GM18498 (cell line): ENCODE results near the gene PHF19.

Source experiments
- ATAC-seq: cut with Tn5 transposase; IDR thresholded peaks from one replicate; pipeline ENCODE4 v1.9.1; 2021; ENCODE audit warnings: mild to moderate bottlenecking, moderate library complexity; ENCODE audit not compliant: unreplicated experiment

PHF19 gene

GRCh38 chr9:120875195-120875565, 1.8 kb downstream of the PHF19 start:
- ATAC-seq: no peak

- no peak for ATAC-seq
Observed at GRCh38 chr9:120874226-120875194, 2.5 kb downstream of the PHF19 start.

GRCh38 chr9:120873512-120873911, 3.5 kb downstream of the PHF19 start:
- no peak for ATAC-seq

DNA sequence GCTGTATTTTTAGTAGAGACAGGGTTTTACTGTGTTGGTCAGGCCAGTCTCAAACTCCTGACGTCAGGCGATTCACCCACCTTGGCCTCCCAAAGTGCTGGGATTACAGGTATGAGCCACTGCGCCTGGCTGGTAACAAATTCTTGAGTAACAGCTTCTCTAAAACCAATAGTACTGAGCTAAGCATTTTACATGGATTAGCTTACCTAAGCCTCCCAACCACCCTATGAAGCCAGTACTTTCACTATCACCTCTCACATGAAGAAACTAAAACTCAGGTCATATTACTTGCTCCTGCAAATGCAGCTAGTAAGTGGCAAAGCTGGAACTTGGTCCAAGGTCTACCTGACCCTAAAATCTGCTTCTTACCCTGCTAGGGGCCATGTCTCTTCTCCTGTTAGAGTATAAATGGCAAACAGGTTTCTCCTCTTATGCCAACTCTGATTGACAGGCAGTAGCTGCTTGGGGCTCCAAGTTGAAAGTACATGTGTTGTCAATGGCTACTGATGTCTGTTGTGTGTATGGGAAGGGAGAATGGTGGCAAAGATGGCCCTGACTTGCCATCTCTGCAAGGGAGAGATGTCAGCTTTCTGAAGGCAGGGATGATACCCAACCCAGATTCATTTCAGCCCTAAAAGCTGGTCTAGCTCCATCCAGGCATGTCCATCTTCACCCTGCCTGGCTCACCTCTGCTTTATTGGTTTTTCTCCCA, 4.0 kb downstream of the PHF19 start:
- no peak for ATAC-seq

DNA sequence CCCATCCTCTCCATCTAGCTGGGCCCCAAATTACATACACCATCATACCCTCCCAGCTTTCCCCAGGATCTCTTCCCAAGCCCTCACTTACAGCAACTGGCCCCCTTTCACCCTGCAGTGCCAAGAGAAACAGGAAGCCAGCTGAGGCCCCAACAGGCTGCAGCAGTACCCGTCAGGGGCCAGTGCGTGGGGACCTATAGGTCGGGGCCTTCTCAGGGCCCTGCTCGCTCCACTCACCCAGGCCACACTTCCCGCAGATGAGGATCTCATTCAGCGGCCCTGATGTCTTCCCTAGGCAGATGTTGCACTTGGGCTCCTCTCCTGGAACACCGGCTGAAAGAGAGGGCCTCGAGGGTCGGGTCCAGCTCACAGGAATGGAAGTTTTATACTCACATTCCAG, 6.8 kb downstream of the PHF19 start:
- ATAC-seq: no peak

DNA sequence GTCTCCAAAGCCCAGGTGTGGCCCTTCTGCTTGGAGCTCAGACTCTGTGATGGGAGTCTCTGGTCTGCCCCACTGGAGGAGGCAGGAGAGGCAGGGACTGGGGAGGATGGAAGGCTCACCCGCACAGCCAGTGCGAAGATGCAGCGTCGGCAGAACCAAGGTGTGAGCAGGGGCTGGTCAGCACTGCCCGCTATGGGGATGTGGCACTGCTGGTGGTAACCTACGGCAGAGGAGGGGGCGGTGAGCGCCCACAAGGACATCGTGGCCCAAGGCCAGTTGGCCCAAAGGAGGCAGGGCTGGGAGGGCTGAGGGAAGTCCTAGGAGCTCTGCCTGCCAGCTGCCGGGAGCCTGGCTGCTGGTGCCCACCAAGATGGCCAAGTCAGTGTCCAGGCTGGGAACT, 7.3 kb downstream of the PHF19 start:
- ATAC-seq: no peak

DNA sequence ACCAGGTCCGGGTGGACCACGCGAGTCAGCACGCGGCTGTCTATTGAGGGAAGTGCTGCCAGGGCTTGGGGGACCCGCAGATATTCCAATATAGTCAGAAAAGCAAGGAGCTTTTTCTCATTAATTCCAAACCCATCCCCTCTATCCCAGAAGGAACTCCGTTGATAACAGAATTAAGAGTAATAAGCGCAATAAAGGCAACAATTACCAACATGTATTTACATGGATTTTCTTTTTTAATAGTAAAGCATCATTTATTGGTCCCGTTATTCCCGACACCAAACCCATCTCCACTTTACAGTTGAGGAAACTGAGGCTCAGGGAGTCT, 7.7 kb downstream of the PHF19 start:
- ATAC-seq: no peak

GRCh38 chr9:120868676-120869359, 8.2 kb downstream of the PHF19 start:
- ATAC-seq: peak; percentile 92

DNA sequence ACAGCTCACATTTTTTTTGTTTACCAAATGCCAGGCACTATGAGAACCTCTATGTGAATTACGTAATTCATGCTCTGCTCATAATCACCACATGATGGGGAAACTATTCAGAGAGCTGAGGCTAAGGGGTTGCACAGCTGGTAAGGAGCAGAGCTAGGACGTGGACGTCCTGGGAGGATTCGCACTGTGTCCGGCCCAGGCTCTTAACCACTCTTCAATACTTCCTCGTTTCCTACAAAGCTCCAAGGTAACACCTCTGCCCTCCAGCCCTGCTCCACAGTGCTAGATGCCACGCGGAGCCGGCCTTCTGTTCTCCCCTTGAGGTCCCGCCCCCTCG, 8.7 kb downstream of the PHF19 start:
- ATAC-seq: no peak

- no peak for ATAC-seq
Observed at GRCh38 chr9:120867676-120868338, 9.2 kb downstream of the PHF19 start.

DNA sequence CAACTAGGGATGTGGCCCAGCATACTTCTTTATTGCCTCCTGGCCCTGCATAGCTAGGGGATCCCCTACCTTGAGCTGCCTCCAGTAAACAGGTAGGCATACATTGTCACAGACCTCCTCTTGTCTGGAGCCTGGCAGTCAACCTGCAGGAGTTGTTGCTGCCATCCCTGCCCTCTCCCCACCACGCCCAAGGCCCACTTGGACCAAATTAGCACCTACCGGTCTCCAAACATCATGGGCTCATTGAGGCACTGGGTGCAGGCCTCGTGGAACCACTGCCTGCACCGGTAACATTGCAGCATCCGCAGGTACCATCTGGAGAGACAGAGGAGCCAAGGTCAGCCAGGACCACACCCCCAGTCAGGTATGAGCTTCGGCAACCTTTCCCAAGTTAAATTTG, 10.3 kb downstream of the PHF19 start:
- no peak for ATAC-seq

DNA sequence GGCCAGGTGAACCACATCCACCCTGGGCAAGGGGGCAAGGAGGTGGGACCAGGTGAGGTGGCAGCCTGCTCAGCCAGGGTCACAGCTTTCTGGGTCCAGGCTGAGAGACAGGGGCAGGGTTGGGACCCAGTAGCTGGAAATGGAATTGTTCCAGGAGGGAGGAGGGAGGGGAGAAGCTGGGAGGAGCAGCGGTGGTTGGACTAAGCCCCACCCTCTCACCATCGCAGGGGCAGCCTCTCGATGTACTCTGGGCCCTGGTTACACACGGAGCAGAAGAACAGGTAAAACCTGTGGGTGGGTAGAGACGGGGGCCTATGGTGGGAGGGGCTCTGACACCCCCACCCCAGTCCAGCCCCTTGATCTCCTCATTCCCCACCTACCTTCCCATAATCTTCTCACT, 11.2 kb downstream of the PHF19 start:
- no peak for ATAC-seq

- no peak for ATAC-seq
Observed at GRCh38 chr9:120865176-120865575, 11.8 kb downstream of the PHF19 start.

GRCh38 chr9:120864719-120865118, 12.3 kb downstream of the PHF19 start:
- ATAC-seq: no peak

DNA sequence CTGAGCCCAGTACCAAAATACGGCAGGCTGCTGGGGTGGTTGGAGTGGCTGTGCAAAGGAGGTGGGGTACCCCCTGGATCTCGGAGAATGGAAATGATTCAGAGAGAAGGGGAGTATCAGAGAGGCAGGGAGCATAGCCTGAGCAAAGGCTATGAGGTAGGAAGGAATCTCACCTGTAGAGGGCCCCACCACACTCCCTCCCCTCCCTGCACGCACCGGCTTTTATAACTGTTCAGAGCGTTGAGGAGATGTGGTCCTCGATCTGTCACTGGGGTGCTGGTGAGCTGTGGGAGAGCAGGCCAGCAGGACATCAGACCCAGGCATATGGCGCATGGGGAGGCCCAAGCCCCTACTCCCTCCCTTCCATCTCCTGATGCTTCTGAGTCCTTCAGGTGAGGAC, 13.2 kb downstream of the PHF19 start:
- no peak for ATAC-seq

DNA sequence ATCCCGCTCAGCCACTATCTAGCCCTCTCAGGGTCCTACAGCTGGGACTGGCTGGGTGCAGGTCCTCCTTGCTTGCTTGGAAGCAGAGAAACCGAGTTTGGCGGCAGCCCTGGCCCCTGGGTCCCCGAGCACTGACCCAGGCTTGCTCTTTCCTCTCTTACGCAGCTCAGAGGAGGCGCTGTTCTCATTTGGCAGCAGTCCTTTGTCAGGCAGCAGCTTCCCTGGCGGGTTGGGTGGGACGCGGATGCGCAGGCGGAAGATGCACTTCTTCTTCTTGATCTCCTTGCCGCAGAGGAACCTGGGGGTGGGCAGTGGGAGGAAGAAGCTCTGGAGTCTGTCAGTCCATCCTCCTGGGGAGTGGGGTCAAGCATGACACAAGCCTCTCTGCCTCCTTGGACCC, 14.5 kb downstream of the PHF19 start:
- no peak for ATAC-seq

- no peak for ATAC-seq
Observed at GRCh38 chr9:120861935-120862334, 15.1 kb downstream of the PHF19 start.

DNA sequence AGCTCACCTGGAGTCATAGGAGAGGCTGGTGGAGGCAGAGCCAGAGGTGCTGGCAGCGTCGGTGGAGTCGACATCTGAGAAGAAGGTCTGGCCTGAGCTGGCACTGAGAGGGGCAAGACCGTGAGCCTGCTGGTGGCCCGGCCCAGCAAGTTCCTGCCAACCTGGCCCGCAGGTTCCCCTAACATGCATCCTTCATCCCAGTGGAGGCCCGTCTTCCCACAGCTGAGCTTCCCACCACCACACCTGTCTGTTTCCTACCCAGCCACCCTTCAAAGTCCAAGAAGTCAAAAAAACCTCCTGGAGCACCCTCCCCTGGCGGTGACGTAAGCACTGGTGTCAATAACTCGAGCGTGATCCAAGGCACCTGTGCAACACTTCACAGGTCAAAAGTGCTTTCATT, 16.9 kb downstream of the PHF19 start:
- no peak for ATAC-seq

DNA sequence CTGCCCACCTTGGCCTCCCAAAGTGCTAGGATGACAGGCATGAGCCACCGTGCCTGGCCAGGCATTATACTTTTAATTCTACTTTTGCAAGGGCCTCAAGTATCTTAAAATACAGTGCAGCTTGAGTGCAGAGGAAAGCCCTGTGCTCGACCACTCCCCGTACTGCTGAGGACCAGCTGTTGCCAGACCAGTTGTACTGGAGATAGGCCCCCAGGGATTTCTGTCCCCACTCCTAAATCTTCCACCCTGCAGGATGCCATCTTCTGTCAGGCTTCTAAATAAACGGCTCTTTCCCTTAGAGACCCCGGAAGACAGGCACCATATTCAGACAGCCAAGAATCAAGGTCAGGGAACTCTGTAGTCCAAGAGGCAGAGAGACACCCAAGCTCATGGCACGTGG, 17.6 kb downstream of the PHF19 start:
- ATAC-seq: no peak

DNA sequence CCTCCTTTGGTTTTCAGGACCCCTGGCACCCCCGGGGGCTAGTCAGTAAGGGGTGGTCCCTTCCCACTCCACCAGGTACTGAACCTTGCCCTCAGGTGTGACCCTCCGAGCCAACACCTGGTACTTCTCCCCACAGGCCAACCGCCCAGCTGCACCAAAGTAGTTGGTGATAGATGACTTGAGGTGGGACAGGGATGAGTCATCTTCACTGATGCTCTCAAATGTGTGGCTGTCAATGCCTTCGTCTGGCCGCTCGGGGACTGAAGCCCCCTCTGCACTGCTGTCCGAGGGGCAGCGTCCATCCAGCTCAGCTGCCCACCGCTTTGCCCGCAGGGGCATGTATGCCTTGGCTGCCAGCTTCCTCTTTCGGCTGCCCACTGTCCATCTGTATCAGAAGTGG, 19.1 kb downstream of the PHF19 start:
- ATAC-seq: no peak

- ATAC-seq: no peak
Observed at GRCh38 chr9:120857481-120857880, 19.5 kb downstream of the PHF19 start.
